Upper lobe of right lung (tissue), 1 donor: ENCODE data around the gene NR2C2. TPM values are rescaled to one million over a fixed set of nuclear protein-coding genes. Genes with fewer than 3 reads are reported as not detected.

Source experiments
- ATAC-seq: fragments of 200-7000 bp; cut with Tn5 transposase; one replicate; pipeline ENCODE4 v1.9.1; 2020; ENCODE audit warnings: mild to moderate bottlenecking, moderate library complexity
- DNase-seq: peaks from one replicate; pipeline ENCODE4 v3.0.0-alpha.2; 2020
- H3K27ac ChIP-seq: fragments of 200-600 bp; one replicate; pipeline ENCODE4 v1.8.0; 2022
- H3K27me3 ChIP-seq: fragments of 200-600 bp; one replicate; pipeline ENCODE4 v1.8.0; 2022; ENCODE audit warnings: mild to moderate bottlenecking
- H3K36me3 ChIP-seq: fragments of 200-600 bp; one replicate; pipeline ENCODE4 v1.8.0; 2022
- H3K4me1 ChIP-seq: fragments of 200-600 bp; one replicate; pipeline ENCODE4 v1.8.0; 2022
- H3K4me3 ChIP-seq: fragments of 200-600 bp; one replicate; pipeline ENCODE4 v1.8.0; 2022; ENCODE audit warnings: mild to moderate bottlenecking
- H3K9me3 ChIP-seq: fragments of 200-600 bp; one replicate; pipeline ENCODE4 v1.8.0; 2022
- CTCF ChIP-seq: fragments of 200-600 bp; IDR thresholded peaks from one replicate; pipeline ENCODE4 v1.8.0; 2022; ENCODE audit warnings: antibody characterized with exemption
- intact Hi-C: fragments of 100-400 bp; cut with DNase I; formaldehyde crosslinking; loops from one replicate; pipeline ENCODE4 v1.11.0; 2022
- total RNA-seq: library from RNA; stranded (reverse); fragmentation: NEBNext Ultra II Directional; extraction: Animal tissue kit (Norgen Biotek cat#: 25700); gene quantifications from one replicate; pipeline ENCODE4 v1.2.1, GENCODE V29; 2021
- donor health status: DM: no; HTN: yes; CAD: no; lungs with severe emphysema.

Gene NR2C2
- total RNA-seq, 1 donor from 2014 or later: 52.5 TPM

DNA sequence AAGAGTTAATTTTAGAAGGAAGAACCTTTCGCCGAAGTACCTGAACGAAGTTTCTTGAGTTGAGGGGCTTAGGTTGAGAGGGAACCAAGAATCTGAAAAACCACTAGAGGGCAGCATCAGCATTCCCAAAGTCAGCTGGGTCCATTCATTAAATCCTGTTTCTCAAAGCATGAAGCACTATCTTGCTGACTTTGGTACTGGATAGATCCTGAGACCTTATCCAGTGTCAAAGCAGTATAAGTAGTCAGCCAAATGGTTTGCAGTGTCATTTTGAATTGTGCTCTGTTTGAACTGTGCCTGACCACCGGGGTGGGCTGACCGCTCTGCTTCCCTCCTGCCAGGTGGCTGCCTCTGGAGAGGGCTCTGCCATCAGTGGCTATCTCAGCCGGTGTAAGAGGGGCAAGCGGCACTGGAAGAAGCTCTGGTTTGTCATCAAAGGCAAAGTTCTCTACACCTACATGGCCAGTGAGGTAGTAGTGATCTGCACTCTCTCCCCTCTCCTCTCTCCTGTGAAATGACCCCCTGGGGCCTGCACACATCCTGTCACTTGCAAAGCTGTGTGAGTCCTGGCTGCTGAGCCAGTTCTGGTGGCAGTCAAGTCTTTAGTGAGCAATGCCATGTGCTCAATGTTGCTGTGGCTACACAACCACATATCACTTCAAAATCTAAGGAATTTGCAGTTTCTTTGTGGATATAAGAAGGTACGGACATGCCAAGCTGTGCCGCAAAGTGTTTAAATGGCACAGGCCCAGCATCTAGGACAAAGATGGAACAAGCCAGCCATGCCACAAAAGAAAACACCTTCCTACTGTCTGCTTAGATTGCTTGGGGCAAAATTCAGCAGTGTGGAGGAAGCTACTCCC lies 21.4 kb upstream of the NR2C2 start:
- ATAC-seq: peak; percentile 44
- Histone ChIP-seq H3K4me3 (no peak overlapping the region), H3K9me3 (no peaks in the 10 kb centered on the region), H3K27me3 (no peaks in the 10 kb centered on the region), H3K27ac (no peak overlapping the region), H3K36me3 (peaks cover 10% of the 10 kb centered on the region), H3K4me1 (peaks cover 4% of the 10 kb centered on the region)
- peak; percentile 76 for TF ChIP-seq CTCF
- intact Hi-C loops: no loop called here
- DNase-seq: peak; percentile 40

GRCh38 chr3:14926592-14926991 lies 20.8 kb upstream of the NR2C2 start:
- intact Hi-C loops: no loop called here
- Histone ChIP-seq H3K27me3 (no peaks in the 10 kb centered on the region), H3K9me3 (no peaks in the 10 kb centered on the region), H3K4me3 (no peak overlapping the region), H3K4me1 (no peaks in the 10 kb centered on the region), H3K36me3 (peaks cover 10% of the 10 kb centered on the region), H3K27ac (no peak overlapping the region)
- TF ChIP-seq CTCF: no peak
- DNase-seq (no peak), ATAC-seq (no peak)

DNA sequence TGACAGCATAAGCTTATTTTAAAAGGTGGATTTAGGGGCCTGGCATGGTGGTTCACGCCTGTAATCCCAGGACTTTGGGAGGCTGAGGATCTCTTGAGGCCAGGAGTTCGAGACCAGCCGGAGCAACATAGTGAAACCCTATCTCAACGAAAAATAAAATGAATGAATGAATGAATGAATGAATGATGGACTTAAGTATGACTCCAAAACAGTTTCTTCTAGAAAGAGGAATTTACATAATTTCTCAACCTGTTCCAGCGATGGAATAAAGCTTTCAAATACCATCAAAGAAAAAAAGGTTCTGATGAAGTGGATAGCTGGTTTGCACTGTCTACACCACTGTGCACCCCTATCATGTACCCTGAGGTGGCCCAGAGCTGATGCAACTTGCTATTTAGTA lies 20.1 kb upstream of the NR2C2 start:
- Histone ChIP-seq H3K4me3 (no peak overlapping the region), H3K27me3 (no peaks in the 10 kb centered on the region), H3K36me3 (peaks cover 10% of the 10 kb centered on the region), H3K9me3 (no peaks in the 10 kb centered on the region), H3K27ac (no peak overlapping the region), H3K4me1 (no peaks in the 10 kb centered on the region)
- ATAC-seq (no peak), DNase-seq (no peak)
- TF ChIP-seq CTCF: no peak
- intact Hi-C loops: no loop called here

DNA sequence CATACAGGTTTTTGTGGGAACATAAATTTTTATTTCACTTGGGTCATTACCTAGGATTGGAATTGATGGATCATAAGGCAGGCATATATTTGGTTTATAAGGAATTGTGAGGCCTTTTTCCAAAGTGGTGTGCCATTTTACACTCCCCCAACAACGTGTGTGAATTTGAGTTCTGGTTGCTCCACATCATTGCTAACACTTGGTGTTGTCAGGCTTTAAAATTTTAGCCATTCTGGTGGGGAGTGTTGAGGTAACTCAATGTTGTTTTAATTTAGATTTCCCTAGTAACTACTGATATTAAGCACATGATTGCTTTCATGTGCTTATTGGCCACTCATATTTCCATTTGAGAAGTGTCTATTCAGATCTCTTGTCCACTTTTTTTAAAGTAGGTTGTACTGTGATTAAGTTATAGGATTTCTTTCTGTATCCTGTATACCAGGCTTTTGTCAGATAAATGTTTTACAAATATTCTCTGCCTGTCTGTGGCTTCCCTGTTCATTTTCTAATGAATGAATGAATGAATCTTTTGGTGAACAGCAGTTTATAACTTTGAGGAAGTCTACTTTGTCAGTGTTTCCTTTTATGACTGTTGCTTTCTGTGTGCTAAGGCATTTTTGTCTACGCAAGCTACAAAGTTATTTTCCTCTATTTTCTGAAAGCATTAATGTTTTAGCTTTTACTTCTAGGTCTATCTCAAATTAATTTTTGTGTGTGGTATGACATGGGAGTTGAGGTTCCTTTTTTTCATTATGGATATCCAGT lies 17.9 kb upstream of the NR2C2 start:
- Histone ChIP-seq H3K9me3 (no peaks in the 10 kb centered on the region), H3K27me3 (no peaks in the 10 kb centered on the region), H3K4me1 (no peaks in the 10 kb centered on the region), H3K36me3 (peaks cover 10% of the 10 kb centered on the region), H3K4me3 (no peak overlapping the region), H3K27ac (no peak overlapping the region)
- intact Hi-C loops: no loop called here
- ATAC-seq: no peak
- no peak for DNase-seq
- no peak for TF ChIP-seq CTCF

DNA sequence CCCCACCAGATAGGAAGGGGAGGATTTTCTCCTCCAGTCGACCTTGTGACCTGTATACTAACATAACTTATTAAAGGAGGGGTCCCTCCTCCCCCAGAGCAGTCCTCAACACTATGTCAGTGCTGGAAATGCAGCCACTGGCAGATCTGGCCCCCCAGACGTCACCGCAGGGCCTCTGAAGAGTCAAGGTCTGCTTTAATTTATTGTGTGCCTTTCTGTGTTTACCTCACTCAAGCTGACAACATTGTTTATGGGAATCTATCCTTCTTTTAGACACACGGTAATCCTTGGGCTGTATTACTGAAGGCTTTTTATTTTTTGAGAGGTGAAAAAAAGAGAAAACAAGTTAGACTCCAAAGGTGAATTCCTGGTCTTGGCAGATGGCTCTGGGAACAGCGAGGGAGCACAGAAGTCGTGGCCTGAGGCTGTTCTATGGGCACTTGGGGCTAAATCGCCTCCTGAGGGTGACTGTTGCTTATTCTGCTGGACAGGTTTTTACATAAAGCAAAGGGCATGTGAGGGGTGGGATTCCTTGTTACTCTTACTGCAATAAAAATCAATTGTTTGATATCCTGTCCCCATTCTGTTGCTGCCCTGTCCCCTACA lies 13.5 kb upstream of the NR2C2 start:
- Histone ChIP-seq H3K9me3 (no peaks in the 10 kb centered on the region), H3K27ac (no peak overlapping the region), H3K27me3 (no peaks in the 10 kb centered on the region), H3K4me1 (no peaks in the 10 kb centered on the region), H3K4me3 (no peak overlapping the region), H3K36me3 (no peaks in the 10 kb centered on the region)
- DNase-seq (no peak), ATAC-seq (no peak)
- intact Hi-C loops: no loop called here
- no peak for TF ChIP-seq CTCF
